ENCODE data around the gene MMD. TPM values are rescaled to one million over a fixed set of nuclear protein-coding genes. Genes with fewer than 3 reads are reported as not detected.
"Not testable (repeated sequence)": the region's sequence is repeated elsewhere in the genome, so short reads cannot be mapped to it uniquely, and the experiment has no call there.

Gene MMD
- total RNA-seq, 4 donors from 2014 or later: 4.6 to 25.7 (median 11.3) TPM

DNA sequence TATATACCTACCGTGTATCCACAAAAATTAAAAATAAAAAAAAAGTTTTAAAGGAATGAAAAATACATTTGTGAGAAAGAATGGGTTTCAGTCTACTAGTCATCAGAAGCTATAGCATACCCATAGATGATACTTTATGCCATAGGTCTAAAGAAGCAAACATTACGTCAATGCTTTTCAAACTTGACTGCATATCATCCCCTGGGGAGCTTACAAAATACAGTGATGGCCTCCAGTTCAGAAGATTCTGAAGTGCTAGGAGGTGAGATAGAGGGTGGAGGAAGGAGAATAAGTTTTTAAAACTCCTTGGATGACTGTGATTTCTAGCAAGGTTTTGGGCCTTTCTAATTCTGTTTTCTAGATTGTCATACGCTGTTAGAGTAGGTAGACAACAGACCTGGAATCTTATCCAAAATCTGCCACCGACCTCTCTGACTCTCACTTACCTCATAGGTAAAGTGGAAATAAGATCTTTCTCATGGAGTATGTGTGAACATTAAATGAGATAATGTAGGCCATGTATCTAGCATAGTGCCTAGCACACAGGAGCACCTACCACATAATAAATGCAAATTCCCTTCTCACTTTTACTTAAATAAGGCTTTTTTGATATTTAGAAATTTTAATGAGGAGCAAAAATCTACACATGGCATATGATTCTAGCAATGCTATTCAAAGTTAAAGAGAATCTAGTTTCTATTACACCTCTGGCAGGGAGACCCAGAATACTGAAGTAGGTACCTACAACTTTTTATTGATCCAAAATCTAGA is 12.4 kb downstream of the MMD start:
- no peak for DNase-seq
- Histone ChIP-seq H3K4me1 (peaks cover 0 to 3% of the 10 kb centered on the region in 2 donors), H3K36me3 (peaks cover 0 to 38% of the 10 kb centered on the region in 2 donors), H3K27me3 (no peaks in the 10 kb centered on the region), H3K4me3 (no peak overlapping the region), H3K9me3 (no peaks in the 10 kb centered on the region), H3K27ac (no peak overlapping the region)
- in situ Hi-C loops (cut with MboI; ENCODE audit: low sequenced_read_pairs in 4 of 4) (no loop called here), intact Hi-C loops (cut with DNase I; ENCODE audit: low total_unique reads) (no loop called here)
- no peak for ATAC-seq
- TF ChIP-seq, protein P1, sequence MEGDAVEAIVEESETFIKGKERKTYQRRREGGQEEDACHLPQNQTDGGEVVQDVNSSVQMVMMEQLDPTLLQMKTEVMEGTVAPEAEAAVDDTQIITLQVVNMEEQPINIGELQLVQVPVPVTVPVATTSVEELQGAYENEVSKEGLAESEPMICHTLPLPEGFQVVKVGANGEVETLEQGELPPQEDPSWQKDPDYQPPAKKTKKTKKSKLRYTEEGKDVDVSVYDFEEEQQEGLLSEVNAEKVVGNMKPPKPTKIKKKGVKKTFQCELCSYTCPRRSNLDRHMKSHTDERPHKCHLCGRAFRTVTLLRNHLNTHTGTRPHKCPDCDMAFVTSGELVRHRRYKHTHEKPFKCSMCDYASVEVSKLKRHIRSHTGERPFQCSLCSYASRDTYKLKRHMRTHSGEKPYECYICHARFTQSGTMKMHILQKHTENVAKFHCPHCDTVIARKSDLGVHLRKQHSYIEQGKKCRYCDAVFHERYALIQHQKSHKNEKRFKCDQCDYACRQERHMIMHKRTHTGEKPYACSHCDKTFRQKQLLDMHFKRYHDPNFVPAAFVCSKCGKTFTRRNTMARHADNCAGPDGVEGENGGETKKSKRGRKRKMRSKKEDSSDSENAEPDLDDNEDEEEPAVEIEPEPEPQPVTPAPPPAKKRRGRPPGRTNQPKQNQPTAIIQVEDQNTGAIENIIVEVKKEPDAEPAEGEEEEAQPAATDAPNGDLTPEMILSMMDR (IDR thresholded peaks at IDR 0.05 in 4 of 5, conservative IDR thresholded peaks at IDR 0.05 in 1 of 5): no peak
- TF ChIP-seq POLR2A (IDR thresholded peaks at IDR 0.05): no peak

DNA sequence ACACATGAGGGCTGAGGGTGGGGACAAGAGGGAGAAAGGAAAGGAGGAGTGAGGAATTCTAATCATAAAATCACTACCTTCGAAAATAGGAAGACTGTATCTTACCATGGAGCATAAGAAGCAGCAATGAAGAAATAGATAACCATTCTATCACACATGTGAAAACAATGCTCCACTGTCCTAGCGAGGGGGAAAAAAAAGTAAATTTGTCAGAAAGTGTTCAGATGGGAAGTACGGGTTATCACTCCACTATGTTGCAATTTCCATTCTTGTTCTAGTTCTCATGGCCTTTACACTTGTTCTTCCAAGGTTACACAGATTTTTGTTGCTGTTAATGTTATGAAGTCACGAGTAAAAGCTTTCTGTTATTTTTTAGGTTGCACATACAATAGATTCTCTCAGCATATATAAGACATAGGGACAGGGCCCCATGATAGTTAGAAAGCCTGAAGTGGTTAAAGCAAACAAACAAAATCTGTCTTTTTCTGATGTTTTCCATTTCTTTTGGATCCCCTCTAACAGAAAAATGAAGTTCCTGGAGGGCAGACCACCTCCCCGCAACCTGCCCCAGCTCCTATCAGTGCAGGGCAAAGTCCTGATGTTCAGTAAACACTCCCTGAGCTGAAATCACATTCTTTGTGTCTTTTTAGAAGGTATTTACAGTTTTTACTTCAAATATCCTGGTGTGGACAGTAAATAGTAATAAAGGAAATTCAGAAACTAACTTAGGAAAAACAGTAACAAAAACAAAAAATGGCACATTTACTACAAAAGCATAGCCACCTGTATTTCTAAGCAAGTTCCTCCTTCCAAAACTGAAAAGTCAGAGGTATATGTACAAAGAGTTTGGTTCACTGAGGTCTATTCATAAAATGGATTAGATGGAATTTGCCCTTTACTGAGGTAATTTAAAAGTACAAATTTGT is 13.7 kb downstream of the MMD start:
- no peak for DNase-seq
- H3K4me1 ChIP-seq: peaks cover 0 to 4% of the 10 kb centered on the region in 2 donors
- peaks cover 0 to 44% of the 10 kb centered on the region in 2 donors for H3K36me3 ChIP-seq
- H3K4me3 ChIP-seq: no peak overlapping the region
- no peaks in the 10 kb centered on the region for H3K27me3 ChIP-seq
- H3K9me3 ChIP-seq: no peaks in the 10 kb centered on the region
- TF ChIP-seq, protein P1 (IDR thresholded peaks at IDR 0.05 in 4 of 5, conservative IDR thresholded peaks at IDR 0.05 in 1 of 5): no peak
- TF ChIP-seq POLR2A (IDR thresholded peaks at IDR 0.05): no peak
- H3K27ac ChIP-seq: no peak overlapping the region
- in situ Hi-C loops (cut with MboI; ENCODE audit: low sequenced_read_pairs in 4 of 4): no loop called here
- no peak for ATAC-seq
- intact Hi-C loops (cut with DNase I; ENCODE audit: low total_unique reads): no loop called here

- no peak for ATAC-seq
- TF ChIP-seq, protein P1 (IDR thresholded peaks at IDR 0.05 in 4 of 5, conservative IDR thresholded peaks at IDR 0.05 in 1 of 5): no peak
- no peak for TF ChIP-seq POLR2A (IDR thresholded peaks at IDR 0.05)
- in situ Hi-C loops (cut with MboI; ENCODE audit: low sequenced_read_pairs in 4 of 4): no loop called here
These were observed 16.0 kb downstream of the MMD start for GRCh38 chr17:55405600-55405999.

DNA sequence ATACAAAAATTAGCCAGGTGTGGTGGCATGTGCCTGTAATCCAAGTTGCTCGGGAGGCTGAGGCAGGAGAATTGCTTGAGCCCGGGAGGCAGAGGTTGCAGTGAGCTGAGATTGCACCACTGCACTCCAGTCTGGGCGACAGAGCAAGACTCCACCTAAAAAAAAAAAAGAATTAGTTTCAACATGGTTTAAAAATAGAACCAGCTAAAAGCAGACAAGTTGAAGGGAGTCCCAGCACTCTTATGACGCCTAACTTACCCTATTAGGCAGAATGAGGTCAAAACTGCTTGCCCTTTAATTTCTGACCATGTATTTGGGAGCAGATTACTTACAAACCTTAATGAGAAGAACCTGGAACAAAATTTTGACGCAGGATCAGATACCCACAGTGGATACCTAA is 17.4 kb downstream of the MMD start:
- intact Hi-C loops (cut with DNase I; ENCODE audit: low total_unique reads); in situ Hi-C loops (cut with MboI; ENCODE audit: low sequenced_read_pairs in 4 of 4); H3K9me3 ChIP-seq; H3K4me1 ChIP-seq; H3K27me3 ChIP-seq; H3K4me3 ChIP-seq: not testable (repeated sequence)
- H3K36me3 ChIP-seq: peaks cover 0 to 27% of the 10 kb centered on the region in 2 donors
- DNase-seq (peak in 1 of 2 donors; percentile 27), ATAC-seq (peak in 1 of 2 donors; percentile 91)
- H3K27ac ChIP-seq: peak overlapping the region in 1 of 4 donors; percentile 58

More at GRCh38 chr17:55405600-55405999, 16.0 kb downstream of the MMD start:
- intact Hi-C loops (cut with DNase I; ENCODE audit: low total_unique reads): no loop called here
- H3K27me3 ChIP-seq: no peaks in the 10 kb centered on the region
- DNase-seq: no peak
- H3K9me3 ChIP-seq: no peaks in the 10 kb centered on the region
- H3K36me3 ChIP-seq: peaks cover 0 to 39% of the 10 kb centered on the region in 2 donors
- no peak overlapping the region for H3K27ac ChIP-seq
- H3K4me1 ChIP-seq: peaks cover 0 to 4% of the 10 kb centered on the region in 2 donors
- no peak overlapping the region for H3K4me3 ChIP-seq

DNA sequence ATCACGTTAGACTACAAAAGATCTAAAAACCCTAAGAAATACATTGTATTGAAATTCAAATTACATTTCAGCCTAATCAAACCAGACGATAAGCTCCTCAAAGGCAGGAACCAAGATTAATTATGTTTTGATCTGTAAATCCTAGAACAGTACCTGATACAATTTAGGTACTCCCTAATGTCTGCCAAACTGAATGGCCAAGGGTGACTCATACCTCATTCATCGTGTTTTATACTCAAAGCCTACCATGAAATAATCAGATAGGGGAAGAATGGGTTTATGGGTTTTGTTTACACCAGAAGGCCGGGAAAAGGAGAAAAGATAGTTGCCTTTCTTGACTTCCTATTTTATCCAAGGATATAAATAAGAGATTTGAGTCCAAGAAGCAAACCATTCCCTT is 19.3 kb downstream of the MMD start:
- DNase-seq: no peak
- H3K27me3 ChIP-seq: no peaks in the 10 kb centered on the region
- no peaks in the 10 kb centered on the region for H3K9me3 ChIP-seq
- H3K4me3 ChIP-seq: no peak overlapping the region
- no peak overlapping the region for H3K27ac ChIP-seq
- in situ Hi-C loops (cut with MboI; ENCODE audit: low sequenced_read_pairs in 4 of 4): no loop called here
- no peak for ATAC-seq
- H3K4me1 ChIP-seq: peaks cover 0 to 4% of the 10 kb centered on the region in 2 donors
- intact Hi-C loops (cut with DNase I; ENCODE audit: low total_unique reads): no loop called here
- peaks cover 0 to 13% of the 10 kb centered on the region in 2 donors for H3K36me3 ChIP-seq
- no peak for TF ChIP-seq POLR2A (IDR thresholded peaks at IDR 0.05)
- TF ChIP-seq, protein P1 (IDR thresholded peaks at IDR 0.05 in 4 of 5, conservative IDR thresholded peaks at IDR 0.05 in 1 of 5): no peak
